Measurements from ENCODE around the gene HBP1. TPM values are rescaled to one million over a fixed set of nuclear protein-coding genes. Genes with fewer than 3 reads are reported as not detected.
"Not testable (repeated sequence)": the region's sequence is repeated elsewhere in the genome, so short reads cannot be mapped to it uniquely, and the experiment has no call there.

HBP1 gene
- total RNA-seq, 3 donors from 2014 or later: 166 to 269 (median 176) TPM

DNA sequence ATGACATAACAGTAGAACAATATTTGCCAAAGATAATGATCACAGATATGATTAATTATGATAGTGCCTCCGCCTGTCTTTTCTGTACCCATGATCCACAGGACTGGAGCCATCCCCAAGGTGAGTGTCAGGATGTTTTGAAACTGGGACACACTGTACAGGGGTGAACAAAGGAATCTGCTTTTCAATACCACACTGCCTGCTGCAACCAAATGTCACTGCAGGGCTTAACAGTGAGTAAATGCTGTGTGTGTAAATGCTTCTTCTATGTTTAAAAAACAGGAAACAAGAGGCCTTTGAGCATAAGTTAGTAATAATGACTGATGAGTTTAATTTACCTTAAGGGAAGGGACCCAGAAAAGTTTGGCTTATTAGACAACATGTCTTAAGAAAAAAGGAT, 65.2 kb downstream of the HBP1 start:
- Histone ChIP-seq H3K4me3 (no peak overlapping the region), H3K27ac (no peak overlapping the region), H3K36me3 (no peaks in the 10 kb centered on the region), H3K27me3 (no peaks in the 10 kb centered on the region), H3K4me1 (no peaks in the 10 kb centered on the region), H3K9me3 (no peaks in the 10 kb centered on the region)
- no peak for DNase-seq (ENCODE audit: low spot score in 2 of 2)
- intact Hi-C loops (cut with DNase I; ENCODE audit: low total_unique reads): no loop called here
- TF ChIP-seq POLR2AphosphoS5 (IDR thresholded peaks at IDR 0.05) (no peak), POLR2A (IDR thresholded peaks at IDR 0.05) (no peak)
- TF ChIP-seq, protein P1, sequence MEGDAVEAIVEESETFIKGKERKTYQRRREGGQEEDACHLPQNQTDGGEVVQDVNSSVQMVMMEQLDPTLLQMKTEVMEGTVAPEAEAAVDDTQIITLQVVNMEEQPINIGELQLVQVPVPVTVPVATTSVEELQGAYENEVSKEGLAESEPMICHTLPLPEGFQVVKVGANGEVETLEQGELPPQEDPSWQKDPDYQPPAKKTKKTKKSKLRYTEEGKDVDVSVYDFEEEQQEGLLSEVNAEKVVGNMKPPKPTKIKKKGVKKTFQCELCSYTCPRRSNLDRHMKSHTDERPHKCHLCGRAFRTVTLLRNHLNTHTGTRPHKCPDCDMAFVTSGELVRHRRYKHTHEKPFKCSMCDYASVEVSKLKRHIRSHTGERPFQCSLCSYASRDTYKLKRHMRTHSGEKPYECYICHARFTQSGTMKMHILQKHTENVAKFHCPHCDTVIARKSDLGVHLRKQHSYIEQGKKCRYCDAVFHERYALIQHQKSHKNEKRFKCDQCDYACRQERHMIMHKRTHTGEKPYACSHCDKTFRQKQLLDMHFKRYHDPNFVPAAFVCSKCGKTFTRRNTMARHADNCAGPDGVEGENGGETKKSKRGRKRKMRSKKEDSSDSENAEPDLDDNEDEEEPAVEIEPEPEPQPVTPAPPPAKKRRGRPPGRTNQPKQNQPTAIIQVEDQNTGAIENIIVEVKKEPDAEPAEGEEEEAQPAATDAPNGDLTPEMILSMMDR (IDR thresholded peaks at IDR 0.05): no peak

DNA sequence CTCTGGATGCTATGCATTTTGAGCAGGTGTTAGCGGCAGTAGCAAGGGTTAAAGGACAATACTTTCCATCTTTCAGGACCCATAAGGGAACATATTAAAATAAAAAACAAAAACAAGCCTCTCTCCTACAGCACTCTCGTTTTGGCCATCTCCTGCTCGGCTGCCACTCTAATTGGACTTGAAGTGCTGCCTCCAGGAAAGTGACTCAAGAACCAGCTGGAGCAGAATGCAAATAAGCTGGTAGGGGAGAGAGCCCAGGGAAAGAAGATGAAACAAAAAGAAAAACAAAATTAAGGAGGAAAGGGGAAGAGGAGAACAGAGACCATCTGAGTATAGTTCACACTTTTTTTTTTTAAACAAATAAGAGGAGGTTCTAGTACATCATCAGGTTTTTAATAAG, 65.6 kb downstream of the HBP1 start:
- Histone ChIP-seq H3K4me1 (no peaks in the 10 kb centered on the region), H3K27me3 (no peaks in the 10 kb centered on the region), H3K27ac (peak overlapping the region in 1 of 2 donors; percentile 9), H3K4me3 (no peak overlapping the region), H3K36me3 (no peaks in the 10 kb centered on the region), H3K9me3 (no peaks in the 10 kb centered on the region)
- intact Hi-C loops (cut with DNase I; ENCODE audit: low total_unique reads): no loop called here
- no peak for DNase-seq (ENCODE audit: low spot score in 2 of 2)
- no peak for TF ChIP-seq POLR2AphosphoS5 (IDR thresholded peaks at IDR 0.05)

DNA sequence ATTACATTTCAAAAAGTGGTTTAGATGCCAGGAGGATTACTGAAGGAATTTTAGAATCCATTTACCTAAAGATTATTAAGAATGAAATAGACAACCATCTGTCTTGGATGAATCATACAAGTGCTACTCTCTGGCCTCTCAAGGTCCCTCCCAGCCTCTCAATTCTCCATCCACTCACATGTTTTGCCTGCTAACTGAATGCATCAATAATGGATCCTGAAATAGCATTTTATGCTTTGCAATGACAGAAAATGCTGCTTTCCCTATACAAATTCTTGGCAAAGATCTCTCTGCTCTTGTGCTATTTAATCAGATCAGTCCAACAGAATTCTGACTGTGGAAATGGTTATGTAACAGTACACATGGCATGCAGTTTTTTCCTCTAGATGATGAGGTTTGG, 68.1 kb downstream of the HBP1 start:
- H3K27ac ChIP-seq: no peak overlapping the region
- no peak for TF ChIP-seq POLR2AphosphoS5 (IDR thresholded peaks at IDR 0.05)
- TF ChIP-seq POLR2A (IDR thresholded peaks at IDR 0.05): no peak
- TF ChIP-seq, protein P1 (IDR thresholded peaks at IDR 0.05): no peak
- no peak overlapping the region for H3K4me3 ChIP-seq
- no peaks in the 10 kb centered on the region for H3K27me3 ChIP-seq
- intact Hi-C loops (cut with DNase I; ENCODE audit: low total_unique reads): no loop called here
- no peaks in the 10 kb centered on the region for H3K9me3 ChIP-seq
- no peak for DNase-seq (ENCODE audit: low spot score in 2 of 2)
- H3K36me3 ChIP-seq: no peaks in the 10 kb centered on the region
- H3K4me1 ChIP-seq: no peaks in the 10 kb centered on the region

DNA sequence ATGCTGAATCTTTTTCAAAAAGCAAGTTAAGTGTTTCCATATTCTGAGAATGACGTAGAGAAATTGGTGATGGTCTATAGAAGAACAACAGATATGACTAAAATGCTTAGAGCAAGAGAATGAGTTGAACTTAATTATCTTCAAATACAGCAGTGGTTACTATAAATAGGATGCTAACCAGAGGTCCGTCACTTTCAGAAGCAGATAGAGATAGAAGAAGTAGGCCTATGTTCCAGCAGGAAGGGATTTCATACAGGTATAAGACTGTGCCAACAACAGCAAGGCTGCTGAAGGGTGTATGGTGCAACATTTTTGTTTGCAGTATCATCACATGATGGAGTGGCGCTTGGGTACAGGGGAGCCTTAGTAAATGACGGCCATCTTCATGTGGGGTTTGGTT, 68.6 kb downstream of the HBP1 start:
- no peak for DNase-seq (ENCODE audit: low spot score in 2 of 2)
- H3K9me3 ChIP-seq: no peaks in the 10 kb centered on the region
- H3K36me3 ChIP-seq: no peaks in the 10 kb centered on the region
- intact Hi-C loops (cut with DNase I; ENCODE audit: low total_unique reads): no loop called here
- TF ChIP-seq POLR2AphosphoS5 (IDR thresholded peaks at IDR 0.05) (no peak), POLR2A (IDR thresholded peaks at IDR 0.05) (no peak)
- TF ChIP-seq, protein P1 (IDR thresholded peaks at IDR 0.05): no peak
- H3K27me3 ChIP-seq: no peaks in the 10 kb centered on the region
- H3K27ac ChIP-seq: no peak overlapping the region
- no peak overlapping the region for H3K4me3 ChIP-seq
- no peaks in the 10 kb centered on the region for H3K4me1 ChIP-seq

DNA sequence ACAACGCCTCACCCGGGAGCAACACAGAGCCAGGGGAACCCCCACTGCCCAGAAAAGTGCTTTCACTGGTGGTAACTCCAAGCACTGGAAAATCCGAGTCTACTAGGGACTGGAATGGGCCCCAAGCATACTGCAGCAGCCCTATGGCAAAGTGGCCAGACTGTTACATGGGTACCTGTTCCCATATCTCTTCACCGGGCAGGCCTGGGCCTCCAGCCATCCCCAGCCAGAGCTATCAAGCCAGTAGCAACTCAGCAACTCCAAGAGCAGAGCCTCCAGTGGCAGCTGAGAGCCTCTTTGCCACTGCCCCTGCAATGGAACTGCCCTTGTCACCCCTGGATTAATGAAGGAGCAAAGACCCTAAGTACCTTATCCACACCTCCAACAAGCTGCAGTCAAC, 73.5 kb downstream of the HBP1 start:
- intact Hi-C loops (cut with DNase I; ENCODE audit: low total_unique reads): loop anchor here (2.0 kb wide), 1 partner anchor 41 kb away; no protein-coding TSS in a partner anchor
- H3K4me1 ChIP-seq: no peaks in the 10 kb centered on the region
- no peak for TF ChIP-seq POLR2A (IDR thresholded peaks at IDR 0.05)
- no peak for TF ChIP-seq POLR2AphosphoS5 (IDR thresholded peaks at IDR 0.05)
- TF ChIP-seq, protein P1 (IDR thresholded peaks at IDR 0.05): no peak
- H3K4me3 ChIP-seq: no peak overlapping the region
- peaks cover 0 to 4% of the 10 kb centered on the region in 2 donors for H3K9me3 ChIP-seq
- H3K36me3 ChIP-seq: no peaks in the 10 kb centered on the region
- H3K27ac ChIP-seq: no peak overlapping the region
- no peak for DNase-seq (ENCODE audit: low spot score in 2 of 2)
- H3K27me3 ChIP-seq: no peaks in the 10 kb centered on the region

DNA sequence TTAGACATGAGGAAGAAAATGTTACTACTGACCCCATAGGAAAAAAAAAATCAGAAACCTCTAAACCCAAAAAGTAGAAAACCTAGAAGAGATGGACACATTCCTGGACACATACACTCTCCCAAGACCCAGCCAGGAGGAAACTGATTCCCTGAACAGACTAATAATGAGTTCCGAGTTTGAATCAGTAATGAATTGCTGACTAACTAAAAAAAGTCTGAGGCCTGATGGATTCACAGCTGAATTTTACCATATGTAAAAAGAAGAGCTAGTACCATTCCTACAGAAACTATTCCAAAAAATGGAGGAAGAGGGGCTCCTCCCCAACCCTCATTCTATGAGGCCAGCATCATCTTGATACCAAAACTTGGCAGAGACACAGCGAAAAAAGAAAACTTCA, 75.8 kb downstream of the HBP1 start:
- TF ChIP-seq POLR2AphosphoS5 (IDR thresholded peaks at IDR 0.05) (no peak), POLR2A (IDR thresholded peaks at IDR 0.05) (no peak)
- TF ChIP-seq, protein P1 (IDR thresholded peaks at IDR 0.05): no peak

DNA sequence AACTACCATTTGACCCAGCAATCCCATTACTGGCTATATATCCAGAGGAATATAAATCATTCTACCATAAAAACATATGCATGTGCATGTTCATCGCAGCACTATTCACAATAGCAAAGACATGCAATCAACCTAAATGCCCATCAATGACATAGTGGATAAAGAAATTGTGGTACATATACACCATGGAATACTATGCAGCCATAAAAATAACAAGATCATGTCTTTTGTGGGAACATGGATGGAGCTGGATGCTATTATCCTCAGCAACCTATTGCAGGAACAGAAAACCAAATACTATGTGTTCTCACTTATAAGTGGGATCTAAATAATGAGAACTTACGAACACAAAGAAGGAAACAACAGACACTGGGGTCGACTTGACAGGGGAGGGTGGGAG, 78.0 kb downstream of the HBP1 start:
- intact Hi-C loops (cut with DNase I; ENCODE audit: low total_unique reads); H3K4me1 ChIP-seq; H3K27ac ChIP-seq; DNase-seq (ENCODE audit: low spot score in 2 of 2); H3K36me3 ChIP-seq; H3K27me3 ChIP-seq; H3K4me3 ChIP-seq; H3K9me3 ChIP-seq: not testable (repeated sequence)

More for the DNA sequence above, 75.8 kb downstream of the HBP1 start:
- intact Hi-C loops (cut with DNase I; ENCODE audit: low total_unique reads): no loop called here
- no peaks in the 10 kb centered on the region for H3K4me1 ChIP-seq
- no peak for DNase-seq (ENCODE audit: low spot score in 2 of 2)
- no peaks in the 10 kb centered on the region for H3K36me3 ChIP-seq
- no peaks in the 10 kb centered on the region for H3K27me3 ChIP-seq
- H3K27ac ChIP-seq: no peak overlapping the region
- H3K4me3 ChIP-seq: no peak overlapping the region
- H3K9me3 ChIP-seq: peaks cover 0 to 4% of the 10 kb centered on the region in 2 donors
